ENCODE results near the gene ARAP1.

GRCh38 chr11:72723508-72723907 is 28.7 kb downstream of the ARAP1 start:
- TF ChIP-seq CTCF (conservative IDR thresholded peaks at IDR 0.05) (no peak), EZH2 (IDR thresholded peaks at IDR 0.05; ENCODE audit: low read depth) (no peak)
